Uterus (tissue), 4 donors: ENCODE results near the gene HLTF. TPM values are rescaled to one million over a fixed set of nuclear protein-coding genes. Genes with fewer than 3 reads are reported as not detected.
"Not testable (repeated sequence)": the region's sequence is repeated elsewhere in the genome, so short reads cannot be mapped to it uniquely, and the experiment has no call there.

Source experiments
- DNase-seq, 2 donors: peaks; one replicate each; pipeline ENCODE4 v3.0.0-alpha.2; 2019 to 2020
- H3K27ac ChIP-seq, 2 donors: fragments of 200-600 bp; sonication (generic); 1 replicate in 1 of 2; 2 replicates in 1 of 2; pipeline ENCODE4 v1.5.1; 2016 to 2018
- H3K27me3 ChIP-seq, 2 donors: fragments of 200-600 bp; sonication (generic); one replicate each; pipeline ENCODE4 v1.5.1; 2018 to 2019; ENCODE audit warnings: control low read depth in 1 of 2
- H3K36me3 ChIP-seq, 2 donors: fragments of 200-600 bp; sonication (generic); one replicate each; pipeline ENCODE4 v1.5.1; 2019; ENCODE audit warnings: control low read depth in 1 of 2
- H3K4me1 ChIP-seq, 2 donors: fragments of 200-600 bp; sonication (generic); one replicate each; pipeline ENCODE4 v1.5.1; 2018 to 2019; ENCODE audit warnings: control low read depth in 1 of 2
- H3K4me3 ChIP-seq, 2 donors: fragments of 200-600 bp; sonication (generic); 1 replicate in 1 of 2; 2 replicates in 1 of 2; pipeline ENCODE4 v1.5.1; 2018 to 2019; ENCODE audit warnings: mild to moderate bottlenecking in 1 of 2
- H3K9me3 ChIP-seq, 2 donors: fragments of 200-600 bp; sonication (generic); one replicate each; pipeline ENCODE4 v1.5.1; 2019; ENCODE audit warnings: control low read depth in 1 of 2
- POLR2A ChIP-seq, 2 donors: fragments of 450-650 bp; IDR thresholded peaks; one replicate each; pipeline ENCODE4 v1.6.1; 2016; ENCODE audit warnings: antibody characterized with exemption in 2 of 2, mild to moderate bottlenecking in 1 of 2, moderate library complexity in 1 of 2
- intact Hi-C: fragments of 100-400 bp; cut with DNase I; formaldehyde crosslinking; loops from one replicate; pipeline ENCODE4 v1.15.1; 2023; ENCODE audit warnings: low total_unique reads
- total RNA-seq, 4 donors: library from RNA; depleted of rRNA in 3 of 4; stranded (reverse); fragments of >200 nt in 3 of 4; gene quantifications; one replicate each; pipeline versions ENCODE4 v1.1.0 to v1.2.4, GENCODE V29; 2014 to 2023
- TF ChIP-seq, protein P1 (sequence below), 4 experiments: fragments of 200-600 bp in 2 of 4; fragments of 450-650 bp in 2 of 4; sonication (generic) in 2 of 4; IDR thresholded peaks; one replicate each; pipeline ENCODE4 v1.5.1; 2016 to 2019; ENCODE audit warnings: antibody characterized with exemption in 4 of 4, mild to moderate bottlenecking in 2 of 4, moderate library complexity in 1 of 4
- donor health status: DM: yes; HTN: yes; CAD: no.

HLTF gene
- total RNA-seq, 4 donors from 2014 or later = 21.5 to 80.1 (median 38.0) TPM

DNA sequence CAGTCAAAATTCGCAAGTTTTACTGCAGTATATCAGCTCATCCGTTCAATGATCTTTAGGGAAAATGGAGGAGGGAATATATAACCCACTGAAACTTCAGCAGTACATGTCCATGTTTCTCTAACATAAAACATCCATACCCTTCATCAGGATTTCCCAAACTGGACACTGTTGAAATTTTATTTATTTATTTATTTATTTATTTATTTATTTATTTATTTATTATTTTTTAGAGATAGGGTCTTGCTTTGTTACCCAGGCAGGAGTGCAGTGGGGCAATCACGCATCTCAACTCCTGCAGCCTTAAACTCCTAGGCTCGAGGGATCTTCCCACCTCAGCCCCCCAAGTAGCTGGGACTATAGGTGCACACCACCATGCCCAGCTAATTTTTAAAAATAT lies 14.8 kb upstream of the HLTF start:
- no peaks in the 10 kb centered on the region for H3K36me3 ChIP-seq
- H3K27me3 ChIP-seq = no peaks in the 10 kb centered on the region
- H3K9me3 ChIP-seq = no peaks in the 10 kb centered on the region
- DNase-seq = no peak
- H3K4me3 ChIP-seq = no peak overlapping the region
- no peak overlapping the region for H3K27ac ChIP-seq
- no peak for TF ChIP-seq POLR2A (IDR thresholded peaks at IDR 0.05)
- TF ChIP-seq, protein P1, sequence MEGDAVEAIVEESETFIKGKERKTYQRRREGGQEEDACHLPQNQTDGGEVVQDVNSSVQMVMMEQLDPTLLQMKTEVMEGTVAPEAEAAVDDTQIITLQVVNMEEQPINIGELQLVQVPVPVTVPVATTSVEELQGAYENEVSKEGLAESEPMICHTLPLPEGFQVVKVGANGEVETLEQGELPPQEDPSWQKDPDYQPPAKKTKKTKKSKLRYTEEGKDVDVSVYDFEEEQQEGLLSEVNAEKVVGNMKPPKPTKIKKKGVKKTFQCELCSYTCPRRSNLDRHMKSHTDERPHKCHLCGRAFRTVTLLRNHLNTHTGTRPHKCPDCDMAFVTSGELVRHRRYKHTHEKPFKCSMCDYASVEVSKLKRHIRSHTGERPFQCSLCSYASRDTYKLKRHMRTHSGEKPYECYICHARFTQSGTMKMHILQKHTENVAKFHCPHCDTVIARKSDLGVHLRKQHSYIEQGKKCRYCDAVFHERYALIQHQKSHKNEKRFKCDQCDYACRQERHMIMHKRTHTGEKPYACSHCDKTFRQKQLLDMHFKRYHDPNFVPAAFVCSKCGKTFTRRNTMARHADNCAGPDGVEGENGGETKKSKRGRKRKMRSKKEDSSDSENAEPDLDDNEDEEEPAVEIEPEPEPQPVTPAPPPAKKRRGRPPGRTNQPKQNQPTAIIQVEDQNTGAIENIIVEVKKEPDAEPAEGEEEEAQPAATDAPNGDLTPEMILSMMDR (IDR thresholded peaks at IDR 0.05) = no peak
- intact Hi-C loops = no loop called here
- no peaks in the 10 kb centered on the region for H3K4me1 ChIP-seq

DNA sequence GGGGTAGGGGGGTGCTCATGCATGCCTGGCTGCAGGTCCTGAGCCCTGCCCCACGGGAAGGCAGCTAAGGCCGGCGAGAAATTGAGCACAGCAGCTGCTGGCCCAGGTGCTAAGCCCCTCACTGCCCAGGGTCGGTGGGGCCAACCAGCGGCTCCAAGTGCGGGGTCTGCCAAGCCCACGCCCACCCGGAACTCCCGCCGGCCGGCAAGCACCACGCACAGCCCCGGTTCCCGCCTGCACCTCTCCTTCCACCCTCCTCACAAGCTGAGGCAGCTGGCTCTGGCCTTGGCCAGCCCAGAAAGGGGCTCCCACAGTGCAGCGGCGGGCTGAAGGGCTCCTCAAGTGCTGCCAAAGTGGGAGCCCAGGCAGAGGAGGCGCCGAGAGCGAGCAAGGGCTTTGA lies 11.7 kb upstream of the HLTF start:
- H3K27me3 ChIP-seq, H3K36me3 ChIP-seq, H3K9me3 ChIP-seq, intact Hi-C loops, H3K4me3 ChIP-seq, H3K27ac ChIP-seq, DNase-seq, H3K4me1 ChIP-seq: not testable (repeated sequence)

DNA sequence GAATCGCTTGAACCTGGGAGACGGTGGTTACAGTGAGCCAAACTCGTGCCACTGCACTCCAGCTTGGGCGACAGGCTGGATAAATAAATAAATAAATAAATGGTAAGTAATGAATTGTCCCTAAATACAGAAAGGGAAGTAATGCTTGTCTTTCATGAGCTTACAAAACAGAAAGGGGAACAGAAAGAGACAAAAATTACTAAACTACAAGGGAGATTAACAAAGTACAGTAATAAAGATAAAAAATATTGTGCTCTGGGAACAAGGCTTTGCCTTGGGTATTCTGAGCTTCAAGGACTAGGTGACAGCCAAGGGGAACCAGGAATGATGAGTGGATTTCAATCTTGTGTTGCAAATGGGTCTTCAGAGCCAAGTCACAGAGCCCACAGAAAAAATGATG lies 9.2 kb upstream of the HLTF start:
- DNase-seq = no peak
- H3K4me3 ChIP-seq = no peak overlapping the region
- H3K27ac ChIP-seq = no peak overlapping the region
- H3K4me1 ChIP-seq = no peaks in the 10 kb centered on the region
- no peaks in the 10 kb centered on the region for H3K9me3 ChIP-seq
- intact Hi-C loops = no loop called here
- H3K36me3 ChIP-seq = no peaks in the 10 kb centered on the region
- TF ChIP-seq, protein P1 (IDR thresholded peaks at IDR 0.05) = no peak
- no peak for TF ChIP-seq POLR2A (IDR thresholded peaks at IDR 0.05)
- H3K27me3 ChIP-seq = no peaks in the 10 kb centered on the region

DNA sequence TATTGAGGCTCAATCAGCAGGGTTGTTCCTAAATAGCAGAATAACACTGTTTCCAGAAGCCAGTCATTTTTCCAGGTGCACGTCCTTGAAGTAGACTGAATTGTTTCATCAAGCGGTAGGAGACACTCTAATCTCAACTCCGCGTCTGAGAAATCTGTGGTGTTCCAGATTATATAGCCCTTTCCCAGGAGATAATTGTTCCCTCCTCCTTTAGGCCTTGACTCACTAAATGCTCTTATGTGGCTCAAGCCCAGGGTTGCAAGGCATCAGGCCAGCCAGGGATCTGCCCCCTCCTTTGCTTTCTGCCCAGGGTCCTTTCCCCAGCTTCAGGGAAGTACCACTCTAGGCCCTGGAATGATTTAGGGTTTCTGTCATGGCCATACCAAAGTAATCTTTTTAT lies 5.7 kb upstream of the HLTF start:
- Histone ChIP-seq H3K27me3 (no peaks in the 10 kb centered on the region), H3K4me1 (no peaks in the 10 kb centered on the region), H3K27ac (no peak overlapping the region), H3K9me3 (no peaks in the 10 kb centered on the region), H3K36me3 (no peaks in the 10 kb centered on the region), H3K4me3 (no peak overlapping the region)
- no peak for DNase-seq
- intact Hi-C loops = no loop called here
- TF ChIP-seq, protein P1 (IDR thresholded peaks at IDR 0.05) = no peak
- TF ChIP-seq POLR2A (IDR thresholded peaks at IDR 0.05) = no peak

DNA sequence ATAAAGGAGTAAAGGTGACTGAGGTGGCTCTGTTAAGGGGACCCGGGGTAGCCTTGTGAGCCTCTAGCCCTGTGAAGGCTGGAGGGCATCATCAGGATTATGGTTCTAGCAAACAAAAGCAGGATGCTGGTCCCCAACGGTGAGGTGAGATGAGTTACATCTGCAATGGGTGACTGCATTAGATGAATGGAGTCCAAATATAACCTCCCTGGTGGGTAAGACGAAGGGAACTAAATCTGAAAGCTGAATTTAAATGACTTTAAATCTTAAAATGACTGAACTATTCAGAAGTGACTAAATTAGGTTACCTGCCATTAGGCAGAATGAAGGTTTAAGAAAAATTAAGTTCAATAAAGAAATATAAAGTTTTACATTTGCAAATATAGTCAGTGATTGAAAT lies 4.6 kb upstream of the HLTF start:
- no peaks in the 10 kb centered on the region for H3K9me3 ChIP-seq
- no peaks in the 10 kb centered on the region for H3K27me3 ChIP-seq
- no peak overlapping the region for H3K27ac ChIP-seq
- TF ChIP-seq, protein P1 (IDR thresholded peaks at IDR 0.05) = no peak
- TF ChIP-seq POLR2A (IDR thresholded peaks at IDR 0.05) = no peak
- no peaks in the 10 kb centered on the region for H3K4me1 ChIP-seq
- H3K36me3 ChIP-seq = no peaks in the 10 kb centered on the region
- intact Hi-C loops = no loop called here
- no peak overlapping the region for H3K4me3 ChIP-seq
- DNase-seq = no peak

DNA sequence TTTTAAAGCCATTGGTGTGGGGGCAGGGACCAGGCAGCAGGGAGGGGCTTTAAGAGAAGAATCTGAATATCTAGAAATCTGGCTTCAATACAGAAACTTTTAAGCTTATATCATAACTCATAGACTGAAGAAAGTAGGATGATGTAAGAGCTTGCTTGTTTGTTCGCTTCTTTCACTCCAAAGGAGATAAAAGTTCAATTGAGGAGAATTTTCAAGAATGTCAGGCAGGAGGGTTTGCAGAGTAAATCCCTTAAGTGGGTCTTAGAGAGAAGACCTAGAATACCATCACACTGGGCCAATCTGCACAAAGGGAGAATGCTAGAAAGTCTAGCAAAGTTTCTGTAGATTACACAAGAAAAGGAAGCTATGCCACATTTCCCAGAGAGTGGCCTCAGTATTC lies 4.1 kb upstream of the HLTF start:
- Histone ChIP-seq H3K36me3 (no peaks in the 10 kb centered on the region), H3K9me3 (no peaks in the 10 kb centered on the region), H3K27ac (no peak overlapping the region), H3K4me1 (no peaks in the 10 kb centered on the region), H3K27me3 (no peaks in the 10 kb centered on the region), H3K4me3 (no peak overlapping the region)
- TF ChIP-seq POLR2A (IDR thresholded peaks at IDR 0.05) = no peak
- TF ChIP-seq, protein P1 (IDR thresholded peaks at IDR 0.05) = no peak
- intact Hi-C loops = no loop called here
- DNase-seq = no peak
